GM06990 (cell line): ENCODE results near the gene NAGA.

Experiments used
- DNase-seq: peaks from one replicate; pipeline ENCODE4 v3.0.0-alpha.2; 2011; ENCODE audit not compliant: insufficient read length; ENCODE audit errors: extremely low read depth
- H3K27me3 ChIP-seq: replicated peaks from 2 replicates; pipeline ENCODE4 v1.6.0; 2011; ENCODE audit warnings: low read length; ENCODE audit not compliant: control insufficient read depth, insufficient read depth
- H3K36me3 ChIP-seq: 2 replicates; pipeline ENCODE4 v1.5.1; 2011; ENCODE audit warnings: low read length; ENCODE audit not compliant: control insufficient read depth, insufficient read depth
- H3K4me3 ChIP-seq: replicated peaks from 2 replicates; pipeline ENCODE4 v1.5.1; 2011; ENCODE audit warnings: low read depth, mild to moderate bottlenecking, control low read depth, low read length
- TF ChIP-seq, protein P1 (sequence below): IDR thresholded peaks from 2 replicates; pipeline ENCODE4 v1.5.1; 2011; ENCODE audit warnings: low read length, control low read depth, mild to moderate bottlenecking, inconsistent platforms; ENCODE audit not compliant: insufficient read depth, poor library complexity, severe bottlenecking

The NAGA gene

DNA sequence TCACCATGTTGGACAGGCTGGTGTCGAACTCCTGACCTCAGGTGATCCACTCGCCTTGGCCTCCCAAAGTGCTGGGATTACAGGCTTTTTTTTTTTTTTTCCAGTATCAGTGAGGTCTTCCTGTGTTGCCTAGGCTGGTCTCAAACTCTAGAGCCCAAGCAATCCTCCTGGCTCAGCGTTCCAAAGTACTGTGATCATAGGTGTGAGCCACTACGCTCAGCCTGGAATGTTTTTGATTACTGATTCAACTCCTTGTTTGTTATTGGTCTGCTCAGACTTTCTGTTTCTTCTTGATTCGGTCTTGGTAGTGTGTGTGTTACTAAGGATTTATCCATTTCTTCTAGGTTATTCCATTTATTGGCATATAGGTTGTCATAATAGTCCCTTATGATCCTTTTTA lies 31.3 kb downstream of the NAGA start:
- TF ChIP-seq, protein P1, sequence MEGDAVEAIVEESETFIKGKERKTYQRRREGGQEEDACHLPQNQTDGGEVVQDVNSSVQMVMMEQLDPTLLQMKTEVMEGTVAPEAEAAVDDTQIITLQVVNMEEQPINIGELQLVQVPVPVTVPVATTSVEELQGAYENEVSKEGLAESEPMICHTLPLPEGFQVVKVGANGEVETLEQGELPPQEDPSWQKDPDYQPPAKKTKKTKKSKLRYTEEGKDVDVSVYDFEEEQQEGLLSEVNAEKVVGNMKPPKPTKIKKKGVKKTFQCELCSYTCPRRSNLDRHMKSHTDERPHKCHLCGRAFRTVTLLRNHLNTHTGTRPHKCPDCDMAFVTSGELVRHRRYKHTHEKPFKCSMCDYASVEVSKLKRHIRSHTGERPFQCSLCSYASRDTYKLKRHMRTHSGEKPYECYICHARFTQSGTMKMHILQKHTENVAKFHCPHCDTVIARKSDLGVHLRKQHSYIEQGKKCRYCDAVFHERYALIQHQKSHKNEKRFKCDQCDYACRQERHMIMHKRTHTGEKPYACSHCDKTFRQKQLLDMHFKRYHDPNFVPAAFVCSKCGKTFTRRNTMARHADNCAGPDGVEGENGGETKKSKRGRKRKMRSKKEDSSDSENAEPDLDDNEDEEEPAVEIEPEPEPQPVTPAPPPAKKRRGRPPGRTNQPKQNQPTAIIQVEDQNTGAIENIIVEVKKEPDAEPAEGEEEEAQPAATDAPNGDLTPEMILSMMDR, result no peak
- no peaks in the 10 kb centered on the region for H3K27me3 ChIP-seq
- H3K4me3 ChIP-seq, result no peak overlapping the region
- no peaks in the 10 kb centered on the region for H3K36me3 ChIP-seq
- no peak for DNase-seq

DNA sequence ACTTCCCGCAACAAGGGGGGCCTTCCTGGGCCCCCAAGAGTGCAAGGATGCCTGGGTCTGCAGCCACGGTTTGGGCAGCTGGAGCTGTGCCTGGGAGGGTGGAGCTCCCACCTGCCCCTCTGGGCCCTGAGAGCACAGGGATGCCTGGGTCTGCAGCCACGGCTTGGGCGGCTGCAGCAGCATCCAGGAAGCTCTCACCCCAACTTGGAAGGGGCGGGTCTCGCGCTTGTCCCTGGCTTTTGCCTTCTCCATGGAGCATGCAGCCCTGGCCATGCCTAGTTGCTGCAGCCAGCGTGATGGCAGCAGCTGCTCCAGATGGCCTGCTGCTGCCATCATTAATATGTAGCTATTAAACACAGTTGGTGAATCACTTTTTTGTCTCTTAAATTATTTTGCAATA lies 35.4 kb downstream of the NAGA start:
- no peaks in the 10 kb centered on the region for H3K27me3 ChIP-seq
- no peak for DNase-seq
- no peak overlapping the region for H3K4me3 ChIP-seq

DNA sequence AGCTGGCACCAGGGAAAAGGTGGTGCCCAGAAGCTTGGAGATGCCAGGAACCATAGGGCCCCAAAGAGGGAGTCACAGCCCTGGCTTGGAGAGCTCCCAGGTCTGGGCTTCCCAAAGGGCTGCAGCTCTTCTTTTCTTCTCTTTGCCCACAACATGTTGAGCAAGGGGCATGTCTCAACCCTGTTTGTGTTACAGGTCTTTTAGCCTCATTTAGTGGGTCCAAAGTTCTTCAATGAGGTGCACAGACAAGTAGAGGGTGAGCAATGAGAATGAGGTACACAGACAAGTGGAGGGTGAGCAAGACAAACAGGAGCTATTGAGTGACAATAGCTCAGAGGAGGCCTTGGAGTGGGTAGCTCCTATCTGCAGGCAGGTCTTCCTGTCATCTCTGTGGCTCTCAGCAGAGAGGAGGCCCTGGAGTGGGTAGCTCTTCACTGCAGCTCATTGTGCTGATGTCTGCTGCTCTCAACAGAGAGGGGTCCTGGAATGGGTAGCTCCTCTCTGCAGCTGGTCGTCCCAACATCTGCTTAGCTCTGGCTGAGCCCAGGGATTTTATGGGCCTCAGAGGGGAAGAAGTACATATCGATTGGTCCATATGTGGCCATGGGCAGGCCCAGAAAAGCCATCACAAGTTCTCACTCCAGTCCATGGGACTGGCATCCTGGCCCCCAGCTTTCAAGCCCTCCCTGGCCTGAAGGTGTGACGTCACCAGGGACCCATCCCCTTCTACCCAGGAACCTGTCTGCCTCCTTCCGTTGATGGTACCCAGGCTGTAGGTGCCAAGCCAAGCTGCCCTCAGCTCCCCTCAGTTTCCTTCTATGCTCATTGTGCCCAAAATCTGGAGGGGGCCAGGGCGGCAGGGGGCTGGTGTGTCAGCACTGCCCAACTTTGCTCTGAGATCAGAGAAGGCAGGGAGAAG lies 37.1 kb downstream of the NAGA start:
- Histone ChIP-seq H3K27me3 (no peaks in the 10 kb centered on the region), H3K36me3 (no peaks in the 10 kb centered on the region), H3K4me3 (no peak overlapping the region)
- TF ChIP-seq, protein P1, result no peak
- DNase-seq, result peak; percentile 23

More for the DNA sequence above, 35.4 kb downstream of the NAGA start:
- no peaks in the 10 kb centered on the region for H3K36me3 ChIP-seq
- TF ChIP-seq, protein P1, result no peak

DNA sequence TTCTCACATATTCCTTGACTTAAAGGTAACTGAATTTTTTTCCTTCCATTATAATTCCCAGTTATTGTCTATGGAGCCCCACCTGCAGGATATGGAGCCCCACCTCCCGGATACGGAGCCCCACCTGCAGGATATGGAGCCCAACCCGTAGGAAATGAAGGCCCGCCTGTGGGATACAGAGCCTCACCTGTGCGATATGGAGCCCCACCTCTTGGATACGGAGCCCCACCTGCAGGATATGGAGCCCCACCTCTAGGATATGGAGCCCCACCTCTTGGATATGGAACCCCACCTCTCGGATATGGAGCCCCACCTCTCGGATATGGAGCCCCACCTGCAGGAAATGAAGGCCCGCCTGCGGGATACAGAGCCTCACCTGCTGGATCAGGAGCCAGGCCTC lies 43.9 kb downstream of the NAGA start:
- no peaks in the 10 kb centered on the region for H3K36me3 ChIP-seq
- no peak overlapping the region for H3K4me3 ChIP-seq
- TF ChIP-seq, protein P1, result no peak
- no peaks in the 10 kb centered on the region for H3K27me3 ChIP-seq
- no peak for DNase-seq

DNA sequence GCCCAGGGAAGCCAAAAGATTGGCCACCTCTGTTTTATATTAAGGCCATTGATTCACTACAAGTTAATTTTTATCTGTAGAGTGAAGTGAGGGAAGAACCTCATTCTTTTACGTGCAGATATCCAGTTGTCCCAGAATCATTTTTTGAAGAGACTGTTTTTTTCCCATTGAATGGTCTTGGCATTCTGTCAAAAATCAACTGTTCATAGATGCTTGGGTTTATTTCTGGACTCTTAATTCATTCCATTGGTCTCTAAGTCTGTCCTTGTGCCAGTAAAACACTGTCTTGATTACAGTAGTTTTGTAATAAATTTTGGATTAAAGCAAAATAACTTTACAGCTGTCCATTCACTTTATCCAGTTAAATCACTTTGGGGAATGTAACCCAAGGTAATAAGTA lies 45.2 kb downstream of the NAGA start:
- DNase-seq, result no peak
- H3K27me3 ChIP-seq, result no peaks in the 10 kb centered on the region

More for the DNA sequence above, 45.2 kb downstream of the NAGA start:
- TF ChIP-seq, protein P1, result no peak
- H3K36me3 ChIP-seq, result no peaks in the 10 kb centered on the region
- no peak overlapping the region for H3K4me3 ChIP-seq
